GM19099 (cell line): ENCODE results near the gene DSCAML1.

Experiments
- POLR2A ChIP-seq: IDR thresholded peaks from 3 replicates; pipeline ENCODE4 v1.6.1; 2011; ENCODE audit warnings: low read depth; ENCODE audit not compliant: insufficient read length; ENCODE audit errors: extremely low read depth

Gene DSCAML1

GRCh38 chr11:117671370-117671769 is 125.6 kb downstream of the DSCAML1 start:
- TF ChIP-seq POLR2A: no peak

- no peak for TF ChIP-seq POLR2A
These were observed 126.1 kb downstream of the DSCAML1 start for GRCh38 chr11:117670924-117671323.

- no peak for TF ChIP-seq POLR2A
These were observed 126.6 kb downstream of the DSCAML1 start for GRCh38 chr11:117670443-117670842.

- TF ChIP-seq POLR2A: no peak
These were observed 127.4 kb downstream of the DSCAML1 start for GRCh38 chr11:117669616-117670015.

GRCh38 chr11:117669062-117669461 is 128.0 kb downstream of the DSCAML1 start:
- no peak for TF ChIP-seq POLR2A

- no peak for TF ChIP-seq POLR2A
These were observed 128.7 kb downstream of the DSCAML1 start for GRCh38 chr11:117668321-117668751.

GRCh38 chr11:117664897-117665296 is 132.1 kb downstream of the DSCAML1 start:
- no peak for TF ChIP-seq POLR2A

- TF ChIP-seq POLR2A: no peak
These were observed 133.2 kb downstream of the DSCAML1 start for GRCh38 chr11:117663821-117664220.

- TF ChIP-seq POLR2A: no peak
These were observed 133.6 kb downstream of the DSCAML1 start for GRCh38 chr11:117663414-117663813.

GRCh38 chr11:117662671-117663269 is 134.2 kb downstream of the DSCAML1 start:
- no peak for TF ChIP-seq POLR2A

- TF ChIP-seq POLR2A: no peak
These were observed 134.8 kb downstream of the DSCAML1 start for GRCh38 chr11:117662255-117662654.

GRCh38 chr11:117658809-117659208 is 138.2 kb downstream of the DSCAML1 start:
- TF ChIP-seq POLR2A: no peak

GRCh38 chr11:117657794-117658193 is 139.2 kb downstream of the DSCAML1 start:
- no peak for TF ChIP-seq POLR2A

- TF ChIP-seq POLR2A: no peak
These were observed 142.4 kb downstream of the DSCAML1 start for GRCh38 chr11:117654281-117655255.

GRCh38 chr11:117652521-117652920 is 144.5 kb downstream of the DSCAML1 start:
- no peak for TF ChIP-seq POLR2A
